GM19099 (cell line): ENCODE measurements around the gene OR4D2.

Experiments used
- POLR2A ChIP-seq: IDR thresholded peaks from 3 replicates; pipeline ENCODE4 v1.6.1; 2011; ENCODE audit warnings: low read depth; ENCODE audit not compliant: insufficient read length; ENCODE audit errors: extremely low read depth

OR4D2 gene

DNA sequence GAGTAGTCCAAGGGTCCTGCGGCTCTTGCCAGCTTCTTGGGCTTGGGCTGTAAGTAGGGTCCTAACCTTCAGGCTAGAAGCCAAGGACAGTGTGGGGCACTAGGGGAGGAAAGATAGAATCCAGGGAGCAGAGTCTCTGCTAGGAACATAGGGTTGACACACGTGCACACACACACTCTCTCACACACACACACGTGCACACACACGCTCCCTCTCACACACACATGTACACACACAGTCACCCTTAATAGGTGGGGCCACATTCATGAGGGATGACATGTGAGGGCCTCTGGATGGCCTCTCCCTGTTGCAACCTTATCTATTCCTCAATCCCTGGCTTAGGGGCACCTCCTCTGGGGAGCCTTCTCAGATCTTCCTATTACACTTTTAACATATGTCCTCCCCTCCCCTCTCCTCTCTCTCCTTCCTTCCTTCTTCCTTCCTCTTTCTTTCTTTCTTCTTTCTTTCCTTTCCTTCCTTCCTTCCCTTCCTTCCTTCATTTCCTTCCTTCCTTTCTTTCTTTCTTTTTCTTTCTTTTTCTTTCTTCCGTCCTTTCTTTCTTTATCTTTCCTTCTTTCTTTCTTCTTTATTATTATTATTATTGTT is 28.8 kb downstream of the OR4D2 start:
- no peak for TF ChIP-seq POLR2A

DNA sequence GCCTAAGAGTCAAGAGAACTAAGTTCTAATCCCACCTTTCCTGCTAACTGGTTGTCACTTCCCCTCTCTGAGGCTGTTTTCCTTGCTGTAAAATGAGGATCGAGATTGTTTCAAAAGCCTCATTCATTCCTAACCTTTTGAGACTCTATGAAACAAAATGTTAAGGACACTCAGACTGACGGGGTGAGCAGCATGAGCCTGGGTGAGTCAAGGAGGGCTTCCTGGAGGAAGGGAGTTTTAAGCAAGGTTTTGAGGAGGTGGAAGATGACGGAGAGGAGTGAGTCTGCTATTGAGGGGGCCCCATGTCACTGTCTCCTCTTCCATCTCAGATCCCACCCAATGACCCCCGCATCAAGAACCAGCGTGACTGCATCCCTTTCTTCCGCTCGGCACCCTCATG is 29.8 kb downstream of the OR4D2 start:
- TF ChIP-seq POLR2A, result no peak

- TF ChIP-seq POLR2A, result no peak
Observed at GRCh38 chr17:58200024-58200633, 33.3 kb downstream of the OR4D2 start.

GRCh38 chr17:58202859-58203258 is 36.1 kb downstream of the OR4D2 start:
- TF ChIP-seq POLR2A, result no peak

DNA sequence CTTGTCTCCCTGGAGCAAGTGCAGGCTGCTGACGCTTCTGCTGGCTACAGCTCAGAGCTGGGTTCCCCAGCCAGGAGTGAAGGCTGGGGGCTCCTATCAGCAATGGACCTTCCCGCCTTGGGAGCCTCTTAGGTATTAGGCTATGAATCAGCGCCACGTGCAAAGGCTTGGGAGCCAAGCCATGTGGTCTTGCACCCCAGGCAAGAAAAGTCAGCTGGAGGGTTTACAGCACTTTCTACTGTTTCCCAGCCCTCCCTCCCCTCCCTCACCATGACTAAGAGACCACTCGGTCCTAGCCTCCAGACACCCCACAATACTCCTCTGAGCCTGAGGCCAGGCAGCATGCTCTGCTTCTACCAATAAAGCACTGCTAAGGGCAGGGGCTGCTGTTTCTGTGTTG is 38.0 kb downstream of the OR4D2 start:
- no peak for TF ChIP-seq POLR2A

GRCh38 chr17:58205936-58206335 is 39.2 kb downstream of the OR4D2 start:
- TF ChIP-seq POLR2A, result no peak

DNA sequence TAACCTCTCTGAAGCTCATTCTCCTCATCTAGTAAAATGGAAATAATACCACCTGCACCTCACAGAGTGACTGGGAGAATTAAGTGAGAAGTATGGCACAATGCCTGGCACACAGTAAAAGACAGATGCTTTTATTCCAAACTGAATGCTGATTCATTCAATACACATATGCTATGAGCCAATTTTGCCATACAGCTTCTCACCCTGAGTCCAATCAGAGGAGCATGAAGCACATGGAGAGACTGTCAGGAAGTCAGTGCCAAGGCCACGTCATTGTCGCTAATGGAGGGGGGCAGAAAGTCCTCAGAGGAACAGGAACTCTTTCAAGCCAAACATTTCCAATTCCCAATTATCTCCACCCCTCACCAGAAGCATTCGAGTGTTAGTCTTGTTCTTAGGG is 40.7 kb downstream of the OR4D2 start:
- TF ChIP-seq POLR2A, result no peak

GRCh38 chr17:58208344-58208743 is 41.6 kb downstream of the OR4D2 start:
- TF ChIP-seq POLR2A, result no peak

- no peak for TF ChIP-seq POLR2A
Observed at GRCh38 chr17:58210922-58211321, 44.1 kb downstream of the OR4D2 start.

GRCh38 chr17:58215685-58216084 is 48.9 kb downstream of the OR4D2 start:
- no peak for TF ChIP-seq POLR2A

DNA sequence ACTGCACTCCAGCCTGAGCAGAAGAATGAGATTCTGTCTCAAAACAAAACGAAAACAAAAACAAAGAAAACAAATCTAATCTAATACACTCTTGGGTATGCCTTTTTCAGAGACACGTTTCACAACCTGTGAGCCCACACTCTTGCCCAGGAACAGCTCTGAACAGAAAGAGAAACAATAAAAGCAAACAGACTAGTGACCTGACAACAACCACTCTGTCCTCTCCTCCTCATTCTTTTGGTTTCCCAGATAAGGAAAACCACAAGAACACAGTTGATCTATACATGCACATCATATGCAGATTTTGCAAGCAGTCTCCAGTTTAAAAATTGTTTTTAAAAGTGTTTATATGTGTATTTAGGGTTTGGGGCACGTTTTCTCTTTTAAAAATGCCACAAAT is 51.0 kb downstream of the OR4D2 start:
- TF ChIP-seq POLR2A, result no peak

DNA sequence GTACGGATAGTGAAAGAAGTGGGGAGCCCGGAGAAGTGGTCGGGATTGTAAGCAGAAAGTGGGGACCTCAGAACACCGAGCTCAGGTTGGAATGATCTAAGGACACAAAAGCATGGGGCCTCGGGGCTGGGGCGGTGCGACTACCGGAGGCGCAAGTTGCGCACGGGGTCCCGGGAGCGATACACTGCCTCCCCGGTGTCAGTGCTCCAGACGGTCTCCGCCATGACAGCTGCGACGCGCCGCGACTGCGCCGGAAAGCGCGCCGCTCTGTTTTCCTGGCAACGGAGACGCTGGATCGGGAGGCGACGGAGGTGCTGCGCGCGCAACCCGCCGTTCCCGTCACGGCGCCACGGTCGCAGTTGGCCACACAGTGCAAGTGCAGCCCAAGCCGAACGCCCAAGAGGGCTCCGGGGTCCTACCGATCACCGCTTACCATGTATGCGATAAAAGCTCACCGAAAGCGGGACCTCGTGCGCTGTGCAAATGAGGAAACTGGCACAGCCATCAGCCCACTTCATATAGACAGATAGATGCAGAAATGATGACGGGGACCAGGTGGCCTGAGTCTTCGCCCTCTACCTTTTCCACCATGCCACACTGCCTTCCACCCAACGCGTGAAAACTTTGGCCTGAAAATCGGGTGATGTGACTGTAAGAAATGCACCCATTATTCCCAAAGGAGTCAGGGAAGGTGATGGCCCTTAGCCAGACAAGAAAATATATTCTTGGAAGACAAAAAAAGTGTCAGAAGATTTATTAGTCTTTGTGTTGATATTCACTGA is 52.4 kb downstream of the OR4D2 start, which contains the start of gene MKS1:
Gene MKS1, minus strand, starts transcription at position 249 of the 782 bp plus-strand sequence. Its CDS starts 25 bp downstream, at position 224.
- peak; percentile 90 for TF ChIP-seq POLR2A

DNA sequence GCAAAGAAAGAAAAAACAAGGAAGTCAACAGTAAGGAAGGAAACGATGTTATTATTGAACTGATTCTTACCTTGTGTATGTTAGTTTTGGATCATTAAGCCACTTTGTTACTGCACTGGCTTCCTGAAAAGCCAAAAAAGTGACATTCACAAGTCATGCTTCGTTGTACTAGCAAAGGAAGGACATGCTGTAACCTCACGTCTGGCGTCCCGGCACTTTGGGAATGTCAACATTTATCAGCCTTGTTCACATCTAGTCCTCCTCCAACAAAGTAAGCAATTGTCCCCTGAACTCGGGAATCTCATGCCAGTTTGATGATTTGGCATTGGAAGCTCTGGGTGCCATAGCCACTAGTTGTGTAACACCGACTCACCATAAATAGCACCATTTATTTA is 53.0 kb downstream of the OR4D2 start:
- TF ChIP-seq POLR2A, result no peak
